SU-DHL-6 (cell line): Measurements from ENCODE around the gene HS6ST3.

Experiments used
- CTCF ChIP-seq: fragments of 200-600 bp; sonication (generic); IDR thresholded peaks from one replicate; pipeline ENCODE4 v1.5.1; 2017; ENCODE audit warnings: antibody characterized with exemption, mild to moderate bottlenecking, low read length, moderate library complexity; ENCODE audit not compliant: insufficient read depth, poor library complexity, severe bottlenecking
- EZH2phosphoT487 ChIP-seq: fragments of 200-600 bp; sonication (generic), shearing (Covaris generic); conservative IDR thresholded peaks from 2 replicates; pipeline ENCODE4 v1.6.1; 2018; ENCODE audit warnings: mild to moderate bottlenecking, antibody characterized with exemption, low read length, moderate library complexity, mixed read lengths

GRCh38 chr13:96667294-96668018, 577.5 kb downstream of the HS6ST3 start:
- TF ChIP-seq CTCF (no peak), EZH2phosphoT487 (no peak)
